Stimulated activated CD8-positive, alpha-beta memory T cell treated with anti-CD3 and anti-CD28 coated beads, Interleukin-12 subunit alpha, Interleukin-12 subunit beta, amount 100 ng/mL, for 1 hour (primary cell): ENCODE results near the gene BMP15.

Source experiments
- DNase-seq: peaks from one replicate; pipeline ENCODE4 v3.0.0-alpha.2; 2020; ENCODE audit warnings: low read depth

BMP15 gene

DNA sequence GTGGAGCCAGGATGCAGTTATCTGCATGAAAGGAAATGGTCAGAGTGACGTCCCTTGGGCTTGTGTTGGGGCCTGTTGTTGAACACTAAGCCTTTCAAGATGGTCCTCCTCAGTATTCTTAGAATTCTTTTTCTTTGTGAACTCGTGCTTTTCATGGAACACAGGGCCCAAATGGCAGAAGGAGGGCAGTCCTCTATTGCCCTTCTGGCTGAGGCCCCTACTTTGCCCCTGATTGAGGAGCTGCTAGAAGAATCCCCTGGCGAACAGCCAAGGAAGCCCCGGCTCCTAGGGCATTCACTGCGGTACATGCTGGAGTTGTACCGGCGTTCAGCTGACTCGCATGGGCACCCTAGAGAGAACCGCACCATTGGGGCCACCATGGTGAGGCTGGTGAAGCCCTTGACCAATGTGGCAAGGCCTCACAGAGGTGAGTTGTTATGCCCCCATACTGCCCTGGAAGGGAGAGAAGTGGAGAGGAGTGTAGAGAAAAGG, at the start of gene BMP15:
Gene BMP15, plus strand, starts transcription at position 51 of the 492 bp plus-strand sequence. Its CDS starts 49 bp downstream, at position 100.
- DNase-seq, result no peak

GRCh38 chrX:50863471-50863870, 47.1 kb upstream of the BMP15 start:
- no peak for DNase-seq

DNA sequence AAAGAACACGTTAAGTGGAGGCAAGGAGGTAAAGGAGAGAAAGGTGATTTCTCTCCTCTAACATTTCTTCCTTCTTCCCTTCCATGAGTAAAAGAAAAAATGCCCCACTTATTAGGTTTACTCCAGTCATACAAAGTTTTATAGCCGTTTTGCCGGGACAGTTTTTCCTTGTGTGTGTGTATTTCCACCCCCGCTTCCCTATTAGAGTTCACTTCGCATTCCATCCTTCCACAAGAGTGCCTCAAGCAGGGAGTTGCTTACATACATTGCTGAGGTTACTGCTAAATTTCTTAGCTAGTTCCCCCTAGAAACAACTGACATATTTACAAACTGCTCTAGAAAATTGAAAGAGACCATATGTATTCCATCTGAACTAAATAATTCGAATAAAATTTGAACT, 45.2 kb upstream of the BMP15 start:
- no peak for DNase-seq

DNA sequence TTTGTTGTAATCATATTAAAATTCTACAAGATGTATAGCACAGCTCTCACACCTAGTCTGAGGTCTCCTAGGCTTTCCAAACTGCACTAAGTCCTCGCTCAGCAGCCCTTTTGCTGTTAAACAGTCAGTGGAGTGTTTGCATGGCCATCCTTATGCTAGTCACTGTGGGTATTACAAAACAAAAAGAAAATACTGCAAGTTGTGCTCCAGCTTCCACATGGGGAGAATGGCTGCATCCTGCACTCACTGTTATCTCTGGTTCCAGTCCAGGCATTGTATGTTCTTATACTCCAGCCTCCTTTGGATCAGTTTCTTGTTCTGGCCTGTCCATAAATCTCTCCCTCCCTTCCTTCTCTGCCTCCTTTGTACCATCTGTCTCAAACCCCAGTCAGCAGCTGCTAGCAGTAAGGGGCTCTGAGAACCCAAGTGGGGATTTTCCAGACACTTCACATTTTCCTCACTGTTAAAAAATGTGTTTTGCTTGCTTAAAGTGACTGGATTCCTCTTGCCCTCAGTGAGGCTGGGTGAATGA, 38.5 kb upstream of the BMP15 start:
- DNase-seq, result no peak

DNA sequence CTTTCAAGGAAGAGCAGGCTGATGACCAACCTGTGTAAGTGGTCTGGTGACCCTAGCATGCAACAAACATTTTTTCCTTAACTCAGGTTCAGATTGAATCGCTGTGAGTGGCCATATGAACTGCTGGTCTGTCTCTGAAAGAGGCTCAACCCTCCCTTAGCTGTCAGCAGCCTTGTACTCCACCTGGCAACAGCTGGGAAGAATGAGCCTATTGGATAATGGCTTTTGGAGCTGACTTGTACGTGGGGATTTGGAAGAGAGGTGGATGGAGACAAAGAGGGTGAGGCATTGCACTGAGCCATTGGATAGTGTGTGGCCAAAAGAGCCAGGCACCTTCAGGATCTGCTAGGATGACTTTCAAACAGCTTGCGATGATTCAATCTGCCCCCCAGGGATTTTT, 35.7 kb upstream of the BMP15 start:
- no peak for DNase-seq

GRCh38 chrX:50876551-50876950, 34.0 kb upstream of the BMP15 start:
- DNase-seq, result no peak

DNA sequence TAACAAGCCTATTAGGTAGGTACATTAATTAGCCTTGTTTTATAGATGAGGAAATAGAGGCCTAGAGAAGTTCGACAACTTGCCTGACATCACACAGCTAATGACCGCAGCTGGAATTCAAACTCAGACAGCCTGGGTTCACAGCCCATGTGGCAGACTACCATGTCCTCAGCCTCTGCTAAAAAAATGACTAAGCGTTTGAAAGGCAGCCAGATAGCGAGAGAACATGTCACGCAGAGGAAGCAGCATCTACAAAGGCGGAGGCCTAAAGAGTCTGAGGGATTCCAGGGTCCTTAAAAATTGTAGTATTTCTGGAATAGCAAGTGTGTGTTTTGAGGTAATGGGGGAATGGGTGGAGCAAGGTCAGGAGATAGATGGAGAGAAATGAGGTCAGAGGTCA, 33.2 kb upstream of the BMP15 start:
- DNase-seq, result no peak

DNA sequence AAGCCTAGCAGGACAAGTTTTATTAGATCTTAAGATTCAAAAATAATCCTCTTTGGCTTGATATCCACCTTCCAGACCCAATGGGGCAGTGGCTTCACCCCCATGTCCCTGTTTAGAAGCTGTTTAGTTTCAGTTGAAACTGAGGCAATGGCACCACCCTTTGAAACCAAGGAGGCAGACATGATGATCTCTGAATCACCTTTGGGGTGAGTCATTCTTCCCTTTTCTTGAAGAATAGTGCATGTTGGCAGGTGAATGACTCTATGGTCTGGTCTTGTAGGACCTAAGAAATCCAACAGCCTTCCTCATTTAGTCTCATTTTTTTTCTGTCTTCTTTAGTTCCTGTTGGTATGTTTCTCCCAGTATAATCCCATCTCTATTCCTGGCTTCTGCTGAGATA, 29.5 kb upstream of the BMP15 start:
- DNase-seq, result no peak

DNA sequence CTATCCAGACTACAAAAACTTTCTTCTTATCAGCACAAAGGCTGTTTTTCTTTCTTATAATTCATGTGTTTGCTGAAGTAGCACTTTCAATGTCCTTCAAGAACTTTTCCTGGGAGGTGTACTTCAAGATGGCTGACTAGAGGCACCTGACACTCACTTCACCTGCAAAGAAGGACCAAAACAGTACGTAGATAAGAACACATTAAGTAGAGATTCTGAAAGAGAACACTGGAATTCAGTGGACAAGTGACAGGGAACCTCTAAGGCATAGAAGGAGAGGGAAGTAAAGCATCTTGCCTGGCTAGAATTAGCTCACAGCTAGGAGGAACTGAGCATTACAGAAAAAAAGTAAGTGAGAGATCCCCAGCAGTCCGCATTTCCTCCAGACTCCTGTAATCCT, 21.7 kb upstream of the BMP15 start:
- no peak for DNase-seq

- DNase-seq, result no peak
These were observed 21.0 kb upstream of the BMP15 start for GRCh38 chrX:50889582-50889981.

- DNase-seq, result no peak
These were observed 17.5 kb upstream of the BMP15 start for GRCh38 chrX:50893047-50893446.

- no peak for DNase-seq
These were observed 17.1 kb upstream of the BMP15 start for GRCh38 chrX:50893466-50893865.

DNA sequence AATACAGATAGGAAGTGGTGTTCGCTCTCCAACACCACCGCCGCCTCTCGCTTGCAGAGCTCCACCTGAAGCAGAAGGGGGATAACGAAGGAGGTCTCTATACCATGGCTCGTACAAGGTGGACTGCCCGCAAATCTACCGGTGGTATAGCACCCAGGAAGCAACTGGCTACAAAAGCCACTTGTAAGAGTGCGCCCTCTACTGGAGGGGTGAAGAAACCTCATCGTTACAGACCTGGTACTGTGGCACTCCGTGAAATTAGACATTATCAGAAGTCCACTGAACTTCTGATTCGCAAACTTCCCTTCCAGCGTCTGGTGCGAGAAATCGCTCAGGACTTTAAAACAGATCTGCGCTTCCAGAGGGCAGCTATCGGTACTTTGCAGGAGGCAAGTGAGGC, 5.2 kb upstream of the BMP15 start:
- DNase-seq, result no peak

GRCh38 chrX:50913520-50913919, 3.0 kb downstream of the BMP15 start:
- no peak for DNase-seq

GRCh38 chrX:50920132-50920531, 9.6 kb downstream of the BMP15 start:
- no peak for DNase-seq

DNA sequence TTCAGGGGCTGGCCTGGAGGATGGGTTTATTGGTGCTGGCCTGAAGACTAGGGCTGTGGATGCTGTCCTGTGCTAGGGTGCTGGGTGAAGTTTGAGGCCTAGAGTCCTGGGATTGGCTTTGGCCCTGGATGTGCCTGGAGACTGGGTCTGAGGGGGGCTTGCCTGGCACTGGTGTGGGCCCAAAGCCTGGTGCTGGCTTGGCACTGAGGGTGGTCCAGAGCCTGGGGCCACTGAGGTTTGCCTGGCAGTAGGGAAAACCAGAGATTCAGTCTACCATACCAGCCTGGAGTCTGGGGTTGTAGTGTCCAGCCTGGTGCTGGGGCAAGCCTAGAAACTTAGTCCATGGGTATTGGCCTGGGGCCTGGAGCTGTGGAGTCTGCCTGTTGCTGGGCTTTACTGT, 16.6 kb downstream of the BMP15 start:
- DNase-seq, result no peak

GRCh38 chrX:50941638-50942037, 31.1 kb downstream of the BMP15 start:
- DNase-seq, result no peak

DNA sequence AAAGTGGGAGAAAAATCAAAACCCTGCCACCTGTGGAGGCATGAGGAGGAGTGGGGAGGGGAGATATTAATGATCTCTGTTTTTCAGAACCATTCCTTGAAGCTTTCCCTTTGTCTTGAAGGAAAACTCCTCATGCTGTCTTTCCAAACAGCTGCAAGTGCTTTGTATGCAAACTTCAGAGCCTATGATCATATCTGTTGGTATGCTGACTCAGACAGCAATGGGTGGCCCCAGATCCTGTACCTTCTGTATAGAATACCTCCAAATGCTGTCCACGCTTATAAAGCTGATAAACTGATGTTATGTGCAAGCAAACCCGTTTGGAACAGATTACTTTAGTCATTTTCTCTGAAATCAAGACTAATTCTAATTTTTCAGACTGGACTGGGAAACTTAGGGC, 31.9 kb downstream of the BMP15 start:
- no peak for DNase-seq

DNA sequence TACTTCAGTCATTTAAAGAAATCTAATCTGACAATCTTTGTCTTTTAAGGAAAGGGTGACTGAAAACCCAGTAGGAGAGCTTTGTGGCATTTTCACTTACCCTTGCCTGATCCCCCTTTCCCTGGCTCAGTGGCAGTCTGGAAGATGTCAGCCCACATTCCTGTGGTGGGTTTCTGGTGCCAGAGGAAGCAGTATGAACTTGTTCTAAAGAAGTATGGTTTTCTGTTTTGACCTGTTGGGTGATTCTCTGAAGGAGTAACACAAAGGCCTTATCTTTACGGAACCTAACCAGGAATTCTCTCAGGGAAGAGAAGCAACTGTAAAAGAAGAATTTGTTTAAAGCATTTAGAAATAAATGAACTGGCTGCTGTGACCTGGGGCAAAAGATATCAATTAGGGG, 41.9 kb downstream of the BMP15 start:
- no peak for DNase-seq

GRCh38 chrX:50953832-50954231, 43.3 kb downstream of the BMP15 start:
- no peak for DNase-seq

- no peak for DNase-seq
These were observed 51.6 kb downstream of the BMP15 start for GRCh38 chrX:50962156-50962555.

DNA sequence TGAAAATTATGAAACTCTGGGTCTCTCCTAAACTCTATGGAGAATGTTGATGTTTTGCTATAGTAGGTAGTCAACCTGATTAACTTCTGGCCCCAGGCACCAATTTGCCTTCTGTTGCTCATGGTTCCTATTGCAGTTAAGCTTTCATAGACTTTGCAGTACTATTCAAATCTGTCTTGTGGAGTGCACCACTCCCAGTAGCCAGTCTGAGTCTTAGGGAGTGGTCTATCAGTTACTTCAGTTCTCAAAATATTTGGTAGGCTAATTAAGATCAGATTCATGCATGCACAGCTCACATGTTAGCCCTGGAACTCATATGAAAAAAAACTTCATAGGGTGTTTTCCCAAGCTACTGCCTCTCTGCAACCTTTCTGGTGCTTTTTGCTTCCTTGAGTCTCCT, 53.3 kb downstream of the BMP15 start:
- DNase-seq, result no peak
